ENCODE measurements around the gene RPS21. TPM values are rescaled to one million over a fixed set of nuclear protein-coding genes. Genes with fewer than 3 reads are reported as not detected.

RPS21 gene
- total RNA-seq, 1 experiment from 2014 or later, result 2,488 TPM

GRCh38 chr20:62382306-62383198 lies 4.4 kb upstream of the RPS21 start:
- Histone ChIP-seq H3K9me3 (ENCODE audit: control insufficient read depth in 1 of 2, insufficient read depth in 1 of 2, low read depth in 1 of 2, low read length in 2 of 2) (no peaks in the 10 kb centered on the region), H2AFZ (ENCODE audit: low read depth, low read length, poor library complexity, severe bottlenecking) (no peak overlapping the region), H3K27me3 (ENCODE audit: insufficient read depth, low read length) (no peaks in the 10 kb centered on the region), H3K4me3 (replicated peaks in 1 of 2; ENCODE audit: low read depth in 1 of 2, low read length in 2 of 2) (no peak overlapping the region), H3K79me2 (ENCODE audit: insufficient read depth, low read length) (peaks cover 41% of the 10 kb centered on the region), H3K4me1 (ENCODE audit: control insufficient read depth in 1 of 2, insufficient read depth in 2 of 2, low read length in 2 of 2) (peaks cover 21 to 42% of the 10 kb centered on the region in 2 experiments), H3K27ac (ENCODE audit: low read depth, low read length) (peak overlapping the region; percentile 20; the same call in 1 of the 2 replicates), H4K20me1 (ENCODE audit: insufficient read depth) (no peaks in the 10 kb centered on the region), H3K4me2 (ENCODE audit: low read length) (no peak overlapping the region), H3K9me2 (ENCODE audit: insufficient read depth) (no peaks in the 10 kb centered on the region), H3K9ac (ENCODE audit: low read length) (no peak overlapping the region), H3K36me3 (ENCODE audit: control insufficient read depth in 1 of 2, insufficient read depth in 2 of 2, low read length in 2 of 2) (peaks cover 0 to 9% of the 10 kb centered on the region in 2 experiments; a peak in 2 of 4 replicates)
- POLR2A ChIA-PET, result interaction anchor here (0.9 to 1.5 kb wide), 3 partner anchors 17 to 82 kb away, joined by 3 to 4 read pairs (median 4); no protein-coding TSS in a partner anchor
- CTCF ChIA-PET, result interaction anchor here (0.6 to 1.9 kb wide), 12 partner anchors 8 to 372 kb away, joined by 4 to 25 read pairs (median 6); partner anchors contain the start of gene ADRM1
- intact Hi-C loops (cut with micrococcal nuclease), result loop anchor here (1.0 to 5.0 kb wide), 2 partner anchors 80 to 370 kb away; partner anchors contain the start of gene ADRM1
- RAD21 ChIA-PET (ENCODE audit: low non-redundant PET in 1 of 2, low total read pairs in 2 of 2, uncharacterized antibody in 2 of 2, unreplicated experiment in 2 of 2), result interaction anchor here in 1 of 2 experiments (0.6 to 1.0 kb wide), 2 partner anchors 54 to 80 kb away, joined by 3 to 8 read pairs; partner anchors contain the start of gene ADRM1
- BruUV-seq (replicated peaks), result no TSS peak
- DNase-seq (ENCODE audit: low read depth, low spot score) (peak; percentile 61), ATAC-seq (peak; percentile 80)
- TF ChIP-seq ZFX (IDR thresholded peaks at IDR 0.05) (no peak), EZH2phosphoT487 (IDR thresholded peaks at IDR 0.05; ENCODE audit: borderline replicate concordance) (no peak), CTCF (IDR thresholded peaks at IDR 0.05 in 2 of 3, conservative IDR thresholded peaks at IDR 0.05 in 1 of 3; ENCODE audit: borderline replicate concordance in 1 of 3, insufficient read depth in 1 of 3, low read depth in 2 of 3, low read length in 2 of 3) (peak; percentile 92 to 96 (median 96)), EGR1 (IDR thresholded peaks at IDR 0.05; ENCODE audit: low read depth) (no peak), RAD21 (IDR thresholded peaks at IDR 0.05; ENCODE audit: low read depth) (peak; percentile 95), POLR2AphosphoS5 (IDR thresholded peaks at IDR 0.05; ENCODE audit: low read depth, low read length) (peak; percentile 41; the same call in 1 of the 2 replicates)

Data from HCT116 (cell line).